CD4-positive, alpha-beta T cell (primary cell): ENCODE data around the gene ANKRD13D. TPM values are rescaled to one million over a fixed set of nuclear protein-coding genes. Genes with fewer than 3 reads are reported as not detected.

Experiments
- ATAC-seq: fragments of 200-7000 bp; cut with Tn5 transposase; one replicate; pipeline ENCODE4 v1.10.0; 2022; ENCODE audit warnings: mild to moderate bottlenecking; ENCODE audit not compliant: poor library complexity
- CTCF ChIA-PET: fragments of 350-600 bp; sonication (Branson Sonifier 250); formaldehyde crosslinking; loops from one replicate; lab custom pipeline; 2021; ENCODE audit warnings: antibody characterized with exemption, inconsistent platforms; lab: Charles Lee
- POLR2A ChIA-PET: fragments of 350-600 bp; sonication (Branson Sonifier 250); formaldehyde crosslinking; loops from one replicate; lab custom pipeline; 2021; ENCODE audit warnings: antibody characterized with exemption, inconsistent platforms; lab: Charles Lee
- DNase-seq, 14 experiments: peaks; one replicate each; pipeline ENCODE4 v3.0.0-alpha.2; 2013 to 2020; ENCODE audit warnings: mixed read lengths in 2 of 14
- H3K27ac ChIP-seq, 2 donors: one replicate each; pipeline versions ENCODE4 v1.5.1 to v1.7.0; 2013; ENCODE audit warnings: low read length in 2 of 2, low read depth in 1 of 2, mild to moderate bottlenecking in 1 of 2
- H3K27me3 ChIP-seq, 2 experiments: 1 replicate in 1 of 2; 2 replicates in 1 of 2; pipeline versions ENCODE4 v1.6.1 to v1.7.0; 2013; ENCODE audit warnings: low read length in 2 of 2, control low read depth in 1 of 2, mild to moderate bottlenecking in 1 of 2, moderate library complexity in 1 of 2; ENCODE audit not compliant: insufficient read depth in 2 of 2, control insufficient read depth in 1 of 2
- H3K36me3 ChIP-seq: one replicate; pipeline ENCODE4 v1.6.1; 2013; ENCODE audit warnings: low read length, control low read depth; ENCODE audit not compliant: insufficient read depth
- H3K4me1 ChIP-seq: one replicate; pipeline ENCODE4 v1.6.1; 2013; ENCODE audit warnings: low read length, control low read depth; ENCODE audit not compliant: insufficient read depth
- H3K4me3 ChIP-seq: one replicate; pipeline ENCODE4 v1.5.1; 2013; ENCODE audit warnings: mild to moderate bottlenecking, low read length, moderate library complexity
- H3K9me3 ChIP-seq, 2 experiments: 1 replicate in 1 of 2; 2 replicates in 1 of 2; pipeline versions ENCODE4 v1.6.1 to v1.7.0; 2013; ENCODE audit warnings: low read length in 2 of 2, mild to moderate bottlenecking in 2 of 2, control low read depth in 1 of 2, moderate library complexity in 1 of 2; ENCODE audit not compliant: control insufficient read depth in 1 of 2, insufficient read depth in 1 of 2
- H3K27ac Mint-ChIP-seq: one replicate; pipeline ENCODE4 v1.8.0; 2020; ENCODE audit warnings: mixed read lengths
- H3K27me3 Mint-ChIP-seq: one replicate; pipeline ENCODE4 v1.8.0; 2021; ENCODE audit warnings: mixed read lengths
- H3K36me3 Mint-ChIP-seq: one replicate; pipeline ENCODE4 v1.8.0; 2021; ENCODE audit warnings: low read depth, mixed read lengths
- H3K4me1 Mint-ChIP-seq: one replicate; pipeline ENCODE4 v1.8.0; 2021; ENCODE audit warnings: low read depth, mixed read lengths
- H3K4me3 Mint-ChIP-seq: one replicate; pipeline ENCODE4 v1.8.0; 2020; ENCODE audit warnings: mild to moderate bottlenecking, mixed read lengths
- H3K9me3 Mint-ChIP-seq: one replicate; pipeline ENCODE4 v1.8.0; 2020; ENCODE audit warnings: mixed read lengths
- CTCF ChIP-seq: fragments of 200-600 bp; IDR thresholded peaks from one replicate; pipeline ENCODE4 v1.8.0; 2022; ENCODE audit warnings: antibody characterized with exemption, mild to moderate bottlenecking
- intact Hi-C, 2 experiments: fragments of 100-400 bp; cut with DNase I in 1 of 2; cut with micrococcal nuclease in 1 of 2; formaldehyde crosslinking; loops; one replicate each; pipeline versions ENCODE4 v1.15.1 to v1.9.0; 2023 to 2025; cut with DNase I, micrococcal nuclease
- total RNA-seq, 174 experiments: library from RNA in 2 of 174; stranded (reverse) in 2 of 174; gene quantifications; one replicate each; pipeline ENCODE4 v1.2.3 and lab custom pipeline; 2021 to 2026

ANKRD13D gene
- total RNA-seq, 2 experiments from 2014 or later = 160 to 161 TPM

- Mint-ChIP-seq H3K36me3 (peaks cover 99% of the 10 kb centered on the region), H3K27me3 (no peaks in the 10 kb centered on the region), H3K4me3 (no peak overlapping the region), H3K4me1 (peaks cover 72% of the 10 kb centered on the region), H3K27ac (peak overlapping the region; percentile 62), H3K9me3 (no peaks in the 10 kb centered on the region)
- no peak overlapping the region for H3K4me3 ChIP-seq
- no peak for DNase-seq
- no peak overlapping the region for H3K27ac ChIP-seq
- H3K27me3 ChIP-seq = no peaks in the 10 kb centered on the region
- no peak for ATAC-seq
- intact Hi-C loops = loop anchor here in 1 of 2 experiments (10.0 kb wide), 2 partner anchors 50 to 260 kb away; partner anchors contain the start of genes CDK2AP2 and PITPNM1
- H3K36me3 ChIP-seq = peaks cover 76% of the 10 kb centered on the region
- H3K4me1 ChIP-seq = peaks cover 30% of the 10 kb centered on the region
- ChIA-PET POLR2A (no interaction called here), CTCF (interaction anchor here (2.4 kb wide), 1 partner anchor 138 kb away, joined by 6 read pairs; no protein-coding TSS in a partner anchor)
- H3K9me3 ChIP-seq = no peaks in the 10 kb centered on the region
- no peak for TF ChIP-seq CTCF
Measured at GRCh38 chr11:67245046-67245445, 44.1 kb upstream of the ANKRD13D start.

- no peak for TF ChIP-seq CTCF
- ATAC-seq (no peak), DNase-seq (no peak)
- H3K9me3 ChIP-seq = no peaks in the 10 kb centered on the region
- no peak overlapping the region for H3K27ac ChIP-seq
- H3K9me3 Mint-ChIP-seq = no peaks in the 10 kb centered on the region
- CTCF ChIA-PET = interaction anchor here (1.0 kb wide), 1 partner anchor 69 kb away, joined by 4 read pairs; no protein-coding TSS in a partner anchor
- H3K4me1 ChIP-seq = peaks cover 29% of the 10 kb centered on the region
- POLR2A ChIA-PET = interaction anchor here (1.0 kb wide), 1 partner anchor 8 kb away, joined by 7 read pairs; no protein-coding TSS in a partner anchor
- H3K4me3 ChIP-seq = no peak overlapping the region
- H3K27ac Mint-ChIP-seq = no peak overlapping the region
- intact Hi-C loops = loop anchor here in 1 of 2 experiments (10.0 kb wide), 2 partner anchors 47 to 257 kb away; partner anchors contain the start of genes CDK2AP2 and PITPNM1
- H3K36me3 Mint-ChIP-seq = peaks cover 100% of the 10 kb centered on the region
- H3K36me3 ChIP-seq = peaks cover 97% of the 10 kb centered on the region
- no peaks in the 10 kb centered on the region for H3K27me3 Mint-ChIP-seq
- peaks cover 71% of the 10 kb centered on the region for H3K4me1 Mint-ChIP-seq
- no peaks in the 10 kb centered on the region for H3K27me3 ChIP-seq
- no peak overlapping the region for H3K4me3 Mint-ChIP-seq
Measured at GRCh38 chr11:67247946-67248550, 41.1 kb upstream of the ANKRD13D start.

GRCh38 chr11:67248653-67249052 is 40.5 kb upstream of the ANKRD13D start:
- no peak for DNase-seq
- Histone ChIP-seq H3K27ac (no peak overlapping the region), H3K4me3 (no peak overlapping the region), H3K4me1 (peaks cover 28% of the 10 kb centered on the region), H3K27me3 (no peaks in the 10 kb centered on the region), H3K9me3 (no peaks in the 10 kb centered on the region), H3K36me3 (peaks cover 97% of the 10 kb centered on the region)
- intact Hi-C loops = loop anchor here in 1 of 2 experiments (10.0 kb wide), 2 partner anchors 46 to 256 kb away; partner anchors contain the start of genes CDK2AP2 and PITPNM1
- H3K27ac Mint-ChIP-seq = peak overlapping the region; percentile 20
- H3K4me3 Mint-ChIP-seq = no peak overlapping the region
- no peak for TF ChIP-seq CTCF
- ChIA-PET POLR2A (interaction anchor here (1.0 to 1.4 kb wide), 2 partner anchors 8 to 9 kb away, joined by 3 to 7 read pairs; no protein-coding TSS in a partner anchor), CTCF (interaction anchor here (1.0 kb wide), 1 partner anchor 69 kb away, joined by 4 read pairs; no protein-coding TSS in a partner anchor)
- ATAC-seq = no peak
- no peaks in the 10 kb centered on the region for H3K9me3 Mint-ChIP-seq
- peaks cover 71% of the 10 kb centered on the region for H3K4me1 Mint-ChIP-seq
- H3K27me3 Mint-ChIP-seq = no peaks in the 10 kb centered on the region
- peaks cover 100% of the 10 kb centered on the region for H3K36me3 Mint-ChIP-seq
